Aorta (tissue), 5 donors: ENCODE data around the gene BHLHA9. TPM values are rescaled to one million over a fixed set of nuclear protein-coding genes. Genes with fewer than 3 reads are reported as not detected.
A peak's percentile ranks its signal among the peaks of the same experiment; 100 is the strongest.

Experiments used
- ATAC-seq: fragments of 200-7000 bp; cut with Tn5 transposase; one replicate; pipeline ENCODE4 v1.9.1; 2022; ENCODE audit warnings: moderate library complexity; ENCODE audit not compliant: low FRiP score
- DNase-seq, 2 donors: peaks; one replicate each; pipeline ENCODE4 v3.0.0-alpha.2; 2020
- H3K27ac ChIP-seq, 2 donors: one replicate each; pipeline ENCODE4 v1.5.1; 2013; ENCODE audit warnings: low read length in 2 of 2, mild to moderate bottlenecking in 2 of 2, moderate library complexity in 2 of 2, control low read depth in 1 of 2, inconsistent platforms in 1 of 2, low read depth in 1 of 2
- H3K27me3 ChIP-seq, 2 donors: one replicate each; pipeline ENCODE4 v1.6.1; 2013; ENCODE audit warnings: control low read depth in 1 of 2, low read length in 1 of 2, mild to moderate bottlenecking in 1 of 2, moderate library complexity in 1 of 2; ENCODE audit not compliant: insufficient read depth in 2 of 2, control insufficient read depth in 1 of 2
- H3K36me3 ChIP-seq, 2 donors: one replicate each; pipeline ENCODE4 v1.6.1; 2013; ENCODE audit warnings: control low read depth in 1 of 2, low read length in 1 of 2, mild to moderate bottlenecking in 1 of 2; ENCODE audit not compliant: insufficient read depth in 2 of 2, control insufficient read depth in 1 of 2
- H3K4me1 ChIP-seq, 2 donors: one replicate each; pipeline ENCODE4 v1.6.1; 2013; ENCODE audit warnings: low read length in 2 of 2, control low read depth in 1 of 2, mild to moderate bottlenecking in 1 of 2, moderate library complexity in 1 of 2; ENCODE audit not compliant: insufficient read depth in 2 of 2, control insufficient read depth in 1 of 2
- H3K4me3 ChIP-seq, 2 donors: one replicate each; pipeline ENCODE4 v1.5.1; 2013; ENCODE audit warnings: low read length in 2 of 2, control low read depth in 1 of 2, mild to moderate bottlenecking in 1 of 2
- H3K9me3 ChIP-seq: one replicate; pipeline ENCODE4 v1.6.1; 2013; ENCODE audit warnings: mild to moderate bottlenecking, low read length; ENCODE audit not compliant: control insufficient read depth
- WGBS, 2 donors: extraction: QIAGEN DNeasy Blood & Tissue Kit; methylation state at CpG; one replicate each; pipeline ENCODE4 v1.1.7; 2013; 5-methylcytosine and 5-hydroxymethylcytosine counted together
- intact Hi-C, 2 donors: fragments of 100-400 bp; cut with DNase I; formaldehyde crosslinking; loops; one replicate each; pipeline versions ENCODE4 v1.14.2 to v1.15.0; 2022
- polyA plus RNA-seq, 2 donors: library from polyadenylated mRNA; stranded (reverse); fragments of 200-250 nt; gene quantifications; one replicate each; pipeline ENCODE4 v1.2.3, GENCODE V29; 2013
- total RNA-seq, 2 donors: library from RNA; stranded (reverse); fragmentation: NEBNext Ultra II Directional; extraction: Animal tissue kit (Norgen Biotek cat#: 25700); gene quantifications; one replicate each; pipeline ENCODE4 v1.2.1, GENCODE V29; 2021
- donor health status: healthy with polysubstance abuse.
- donor health status: Bipolar disorder and iron deficiency.
- donor health status: DM: no; HTN: no; CAD: no.
- donor health status: DM: no; HTN: no; CAD: no.
- donor health status: DM: yes; HTN: yes; CAD: no.

The BHLHA9 gene
- total and polyA plus RNA-seq, 4 donors: not detected

GRCh38 chr17:1315891-1316403 is 45.7 kb downstream of the BHLHA9 start:
- Histone ChIP-seq H3K4me3 (no peak overlapping the region), H3K9me3 (no peaks in the 10 kb centered on the region), H3K27me3 (no peaks in the 10 kb centered on the region), H3K27ac (peak overlapping the region in 1 of 2 donors; percentile 15), H3K36me3 (no peaks in the 10 kb centered on the region), H3K4me1 (no peaks in the 10 kb centered on the region)
- DNase-seq: peak; percentile 58 to 88
- ATAC-seq: peak; percentile 88
- WGBS, 2 donors: 4 to 6% methylated on average over 10 of the region's 10 CpGs
- intact Hi-C loops: no loop called here

Other genes starting within 250 kb of the BHLHA9 start
- gene ABR, start 90.5 kb upstream of the BHLHA9 start, total RNA-seq: 100 to 1,000 TPM; 167 to 172 TPM
- 10 to 100 TPM; 41.8 to 72.4 TPM for gene ABR, start 90.5 kb upstream of the BHLHA9 start, polyA plus RNA-seq
- 1 to 10 TPM; 1.9 to 2.0 TPM for gene TRARG1, start 9.2 kb downstream of the BHLHA9 start, total RNA-seq
- gene TRARG1, start 9.2 kb downstream of the BHLHA9 start, polyA plus RNA-seq: 1 to 10 TPM in 1 of 2 donors, under 1 TPM in 1; 0.97 to 1.5 TPM
- 100 to 1,000 TPM; 277 to 285 TPM for gene YWHAE, start 129.8 kb downstream of the BHLHA9 start, total RNA-seq
- gene YWHAE, start 129.8 kb downstream of the BHLHA9 start, polyA plus RNA-seq: 100 to 1,000 TPM; 174 to 220 TPM
- gene CRK, start 185.8 kb downstream of the BHLHA9 start, total RNA-seq: 10 to 100 TPM; 55.3 to 63.8 TPM
- 10 to 100 TPM; 33.5 to 40.9 TPM for gene CRK, start 185.8 kb downstream of the BHLHA9 start, polyA plus RNA-seq
- gene MYO1C, start 222.2 kb downstream of the BHLHA9 start, total RNA-seq: 100 to 1,000 TPM; 273 to 354 TPM
- gene MYO1C, start 222.2 kb downstream of the BHLHA9 start, polyA plus RNA-seq: 100 to 1,000 TPM in 1 of 2 donors, 10 to 100 TPM in 1; 62.6 to 130 TPM
- gene INPP5K, start 246.2 kb downstream of the BHLHA9 start, total RNA-seq: 10 to 100 TPM; 35.7 to 40.7 TPM
- 10 to 100 TPM; 13.5 to 51.3 TPM for gene INPP5K, start 246.2 kb downstream of the BHLHA9 start, polyA plus RNA-seq